ENCODE results near the gene CEBPZ.

DNA sequence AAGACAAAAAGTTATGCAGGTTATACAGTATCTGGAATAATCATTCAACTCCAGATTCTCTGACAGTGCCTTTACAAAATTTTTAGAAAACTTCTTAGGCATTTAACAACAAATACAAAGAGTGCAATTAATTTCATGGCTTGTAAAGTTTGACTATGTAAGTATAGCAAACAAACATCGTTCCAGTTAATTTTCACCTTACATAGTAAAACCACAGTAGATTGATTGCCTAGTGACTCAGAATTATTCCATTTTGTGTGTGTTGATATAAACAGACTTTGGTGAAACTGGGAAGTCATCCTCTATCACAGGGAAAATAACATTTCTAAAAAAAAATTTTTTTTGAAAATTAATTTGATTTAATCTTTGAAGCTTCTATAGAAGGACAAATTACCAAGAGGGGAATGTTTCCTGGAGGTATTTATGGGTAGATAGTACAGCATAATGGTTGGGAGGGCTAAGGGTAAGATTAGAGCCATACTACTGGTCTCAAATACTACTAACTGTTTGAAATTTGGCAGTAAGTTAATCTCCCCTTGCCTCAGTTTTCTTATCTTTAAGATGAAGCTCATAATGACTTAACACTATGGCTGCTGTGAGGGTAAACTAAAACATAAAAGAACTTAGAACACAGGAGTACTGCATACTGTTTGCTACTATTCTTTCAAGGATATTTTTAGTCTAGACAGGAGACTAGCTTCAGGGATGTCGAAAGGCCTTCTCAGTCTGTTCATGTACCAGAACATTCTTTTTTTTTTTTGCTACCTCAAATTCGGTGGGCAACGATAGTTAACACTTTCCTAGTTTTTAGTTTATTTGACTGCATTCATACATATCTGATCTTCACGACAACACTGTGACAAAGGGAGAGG lies 19.7 kb upstream of the CEBPZ start:
- no peak for TF ChIP-seq EP300 (IDR thresholded peaks at IDR 0.05)
- TF ChIP-seq, protein P1, sequence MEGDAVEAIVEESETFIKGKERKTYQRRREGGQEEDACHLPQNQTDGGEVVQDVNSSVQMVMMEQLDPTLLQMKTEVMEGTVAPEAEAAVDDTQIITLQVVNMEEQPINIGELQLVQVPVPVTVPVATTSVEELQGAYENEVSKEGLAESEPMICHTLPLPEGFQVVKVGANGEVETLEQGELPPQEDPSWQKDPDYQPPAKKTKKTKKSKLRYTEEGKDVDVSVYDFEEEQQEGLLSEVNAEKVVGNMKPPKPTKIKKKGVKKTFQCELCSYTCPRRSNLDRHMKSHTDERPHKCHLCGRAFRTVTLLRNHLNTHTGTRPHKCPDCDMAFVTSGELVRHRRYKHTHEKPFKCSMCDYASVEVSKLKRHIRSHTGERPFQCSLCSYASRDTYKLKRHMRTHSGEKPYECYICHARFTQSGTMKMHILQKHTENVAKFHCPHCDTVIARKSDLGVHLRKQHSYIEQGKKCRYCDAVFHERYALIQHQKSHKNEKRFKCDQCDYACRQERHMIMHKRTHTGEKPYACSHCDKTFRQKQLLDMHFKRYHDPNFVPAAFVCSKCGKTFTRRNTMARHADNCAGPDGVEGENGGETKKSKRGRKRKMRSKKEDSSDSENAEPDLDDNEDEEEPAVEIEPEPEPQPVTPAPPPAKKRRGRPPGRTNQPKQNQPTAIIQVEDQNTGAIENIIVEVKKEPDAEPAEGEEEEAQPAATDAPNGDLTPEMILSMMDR (IDR thresholded peaks at IDR 0.05), result no peak
- no peak for TF ChIP-seq POLR2AphosphoS5 (IDR thresholded peaks at IDR 0.05)

Data from suprapubic skin (tissue), 4 donors.